ENCODE measurements around the gene PRR5. TPM values are rescaled to one million over a fixed set of nuclear protein-coding genes. Genes with fewer than 3 reads are reported as not detected.

The PRR5 gene
- total RNA-seq, 2 experiments from 2014 or later: 29.0 to 31.6 TPM

DNA sequence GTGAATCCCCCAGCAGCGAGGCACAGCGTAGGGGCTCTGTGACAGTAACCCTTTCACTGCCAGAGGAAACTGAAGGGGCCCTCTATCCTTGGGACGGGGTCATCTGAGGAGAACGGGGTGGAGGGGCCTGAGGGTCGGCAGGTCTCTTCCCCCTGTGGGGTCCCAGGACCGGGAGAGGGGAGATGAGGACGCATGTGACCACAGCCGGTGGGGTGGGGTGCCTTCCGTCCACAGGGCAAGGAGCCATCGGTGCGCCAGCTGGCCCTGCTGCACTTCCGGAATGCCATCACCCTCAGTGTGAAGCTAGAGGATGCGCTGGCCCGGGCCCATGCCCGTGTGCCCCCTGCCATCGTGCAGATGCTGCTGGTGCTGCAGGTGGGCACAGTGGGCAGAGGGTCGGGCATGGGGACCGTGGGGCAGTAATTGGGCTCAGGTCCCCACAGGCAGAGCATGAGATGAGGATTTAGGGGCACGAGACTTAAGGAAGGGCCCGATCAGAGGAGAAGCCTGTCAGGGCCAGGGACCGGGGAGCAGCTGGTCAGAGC, 30.1 kb downstream of the PRR5 start:
- Mint-ChIP-seq H3K27ac (no peak overlapping the region), H3K36me3 (ENCODE audit: low read depth) (peaks cover 5% of the 10 kb centered on the region), H3K27me3 (no peaks in the 10 kb centered on the region), H3K4me3 (no peak overlapping the region), H3K9me3 (no peaks in the 10 kb centered on the region), H3K4me1 (ENCODE audit: low read depth) (peaks cover 4% of the 10 kb centered on the region)
- ATAC-seq (ENCODE audit: poor library complexity) (no peak), DNase-seq (no peak)
- Histone ChIP-seq H3K27me3 (ENCODE audit: control insufficient read depth in 1 of 2, insufficient read depth in 2 of 2, low read length in 2 of 2) (no peaks in the 10 kb centered on the region), H3K36me3 (ENCODE audit: insufficient read depth, low read length) (peaks cover 19% of the 10 kb centered on the region), H3K27ac (ENCODE audit: low read depth in 1 of 2, low read length in 2 of 2) (no peak overlapping the region), H3K4me1 (ENCODE audit: insufficient read depth, low read length) (peaks cover 19% of the 10 kb centered on the region), H3K4me3 (ENCODE audit: low read length) (no peak overlapping the region), H3K9me3 (ENCODE audit: control insufficient read depth in 1 of 2, insufficient read depth in 1 of 2, low read length in 2 of 2) (peaks cover 0 to 6% of the 10 kb centered on the region in 2 experiments)
- intact Hi-C loops (cut with DNase I, micrococcal nuclease): no loop called here
- TF ChIP-seq, protein P1, sequence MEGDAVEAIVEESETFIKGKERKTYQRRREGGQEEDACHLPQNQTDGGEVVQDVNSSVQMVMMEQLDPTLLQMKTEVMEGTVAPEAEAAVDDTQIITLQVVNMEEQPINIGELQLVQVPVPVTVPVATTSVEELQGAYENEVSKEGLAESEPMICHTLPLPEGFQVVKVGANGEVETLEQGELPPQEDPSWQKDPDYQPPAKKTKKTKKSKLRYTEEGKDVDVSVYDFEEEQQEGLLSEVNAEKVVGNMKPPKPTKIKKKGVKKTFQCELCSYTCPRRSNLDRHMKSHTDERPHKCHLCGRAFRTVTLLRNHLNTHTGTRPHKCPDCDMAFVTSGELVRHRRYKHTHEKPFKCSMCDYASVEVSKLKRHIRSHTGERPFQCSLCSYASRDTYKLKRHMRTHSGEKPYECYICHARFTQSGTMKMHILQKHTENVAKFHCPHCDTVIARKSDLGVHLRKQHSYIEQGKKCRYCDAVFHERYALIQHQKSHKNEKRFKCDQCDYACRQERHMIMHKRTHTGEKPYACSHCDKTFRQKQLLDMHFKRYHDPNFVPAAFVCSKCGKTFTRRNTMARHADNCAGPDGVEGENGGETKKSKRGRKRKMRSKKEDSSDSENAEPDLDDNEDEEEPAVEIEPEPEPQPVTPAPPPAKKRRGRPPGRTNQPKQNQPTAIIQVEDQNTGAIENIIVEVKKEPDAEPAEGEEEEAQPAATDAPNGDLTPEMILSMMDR (IDR thresholded peaks at IDR 0.05): no peak
- ChIA-PET POLR2A (no interaction called here), CTCF (no interaction called here)

DNA sequence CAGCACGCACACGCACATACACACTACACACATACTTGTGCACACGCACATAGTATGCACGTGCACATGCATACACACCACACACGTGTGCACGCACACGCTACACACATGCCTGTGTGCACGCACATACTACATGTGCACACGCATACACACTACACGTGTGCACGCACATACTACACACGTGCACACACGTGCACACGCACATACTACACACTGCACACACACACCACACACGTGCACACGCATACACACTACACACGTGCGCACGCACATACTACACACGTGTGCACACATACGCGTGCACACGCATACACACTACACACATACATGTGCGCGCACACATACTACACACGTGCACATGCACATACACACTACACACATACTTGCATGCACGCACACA, 30.7 kb downstream of the PRR5 start:
- ChIA-PET CTCF (no interaction called here), POLR2A (no interaction called here)
- H3K36me3 Mint-ChIP-seq (ENCODE audit: low read depth): peaks cover 5% of the 10 kb centered on the region

DNA sequence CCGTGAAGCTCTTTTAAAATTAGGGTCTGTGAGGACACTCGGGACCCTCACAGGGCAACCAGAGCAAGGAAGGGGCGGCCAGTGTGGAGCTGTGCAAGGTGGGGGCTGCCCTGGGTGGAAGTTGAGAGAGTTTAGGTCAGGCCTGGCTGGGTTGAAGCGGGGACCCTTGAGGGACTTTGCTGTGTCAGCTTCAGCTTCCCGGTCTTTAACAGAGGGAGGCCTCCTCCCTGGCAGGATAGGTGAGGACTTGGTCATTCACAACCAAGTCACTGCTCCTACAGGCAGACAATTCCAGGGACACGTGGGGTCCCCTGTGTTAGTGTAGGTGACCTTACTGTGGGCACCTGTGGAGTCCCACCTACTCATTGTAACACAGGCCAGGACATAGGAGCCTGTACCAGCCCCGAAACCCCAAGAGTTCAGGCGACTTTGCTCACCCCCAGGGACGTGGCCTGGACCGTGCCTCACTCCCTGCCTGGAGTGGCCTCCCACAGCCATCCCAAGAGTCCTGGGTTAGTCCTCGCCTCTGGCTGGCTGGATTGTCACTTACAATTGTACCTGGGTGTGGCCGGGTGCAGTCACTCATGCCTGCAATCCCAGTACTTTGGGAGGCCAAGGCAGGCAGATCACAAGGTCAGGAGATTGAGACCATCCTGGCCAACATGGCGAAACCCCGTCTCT, 31.6 kb downstream of the PRR5 start:
- Mint-ChIP-seq H3K36me3 (ENCODE audit: low read depth) (peaks cover 5% of the 10 kb centered on the region), H3K4me3 (no peak overlapping the region), H3K9me3 (no peaks in the 10 kb centered on the region), H3K27me3 (no peaks in the 10 kb centered on the region), H3K27ac (no peak overlapping the region), H3K4me1 (ENCODE audit: low read depth) (peaks cover 4% of the 10 kb centered on the region)
- intact Hi-C loops (cut with DNase I, micrococcal nuclease): no loop called here
- H3K4me3 ChIP-seq (ENCODE audit: low read length): no peak overlapping the region
- H3K36me3 ChIP-seq (ENCODE audit: insufficient read depth, low read length): peaks cover 12% of the 10 kb centered on the region
- TF ChIP-seq, protein P1 (IDR thresholded peaks at IDR 0.05): no peak
- no peak for DNase-seq
- H3K27ac ChIP-seq (ENCODE audit: low read depth in 1 of 2, low read length in 2 of 2): no peak overlapping the region
- POLR2A ChIA-PET: no interaction called here
- CTCF ChIA-PET: no interaction called here
- H3K9me3 ChIP-seq (ENCODE audit: control insufficient read depth in 1 of 2, insufficient read depth in 1 of 2, low read length in 2 of 2): peaks cover 0 to 6% of the 10 kb centered on the region in 2 experiments
- H3K27me3 ChIP-seq (ENCODE audit: control insufficient read depth in 1 of 2, insufficient read depth in 2 of 2, low read length in 2 of 2): no peaks in the 10 kb centered on the region
- peaks cover 10% of the 10 kb centered on the region for H3K4me1 ChIP-seq (ENCODE audit: insufficient read depth, low read length)
- ATAC-seq (ENCODE audit: poor library complexity): no peak

More for the DNA sequence above, 30.7 kb downstream of the PRR5 start:
- peaks cover 16% of the 10 kb centered on the region for H3K4me1 ChIP-seq (ENCODE audit: insufficient read depth, low read length)
- no peak overlapping the region for H3K4me3 ChIP-seq (ENCODE audit: low read length)
- DNase-seq: no peak
- peaks cover 13% of the 10 kb centered on the region for H3K36me3 ChIP-seq (ENCODE audit: insufficient read depth, low read length)
- TF ChIP-seq, protein P1 (IDR thresholded peaks at IDR 0.05): no peak
- H3K27ac Mint-ChIP-seq: no peak overlapping the region
- no peaks in the 10 kb centered on the region for H3K9me3 Mint-ChIP-seq
- ATAC-seq (ENCODE audit: poor library complexity): no peak
- no peak overlapping the region for H3K4me3 Mint-ChIP-seq
- H3K9me3 ChIP-seq (ENCODE audit: control insufficient read depth in 1 of 2, insufficient read depth in 1 of 2, low read length in 2 of 2): peaks cover 0 to 6% of the 10 kb centered on the region in 2 experiments
- H3K4me1 Mint-ChIP-seq (ENCODE audit: low read depth): peaks cover 4% of the 10 kb centered on the region
- H3K27me3 ChIP-seq (ENCODE audit: control insufficient read depth in 1 of 2, insufficient read depth in 2 of 2, low read length in 2 of 2): no peaks in the 10 kb centered on the region
- intact Hi-C loops (cut with DNase I, micrococcal nuclease): no loop called here
- H3K27me3 Mint-ChIP-seq: no peaks in the 10 kb centered on the region
- H3K27ac ChIP-seq (ENCODE audit: low read depth in 1 of 2, low read length in 2 of 2): no peak overlapping the region

All from CD4-positive, alpha-beta T cell (primary cell).